SK-N-SH (cell line): ENCODE measurements around the gene OR1I1. TPM values are rescaled to one million over a fixed set of nuclear protein-coding genes. Genes with fewer than 3 reads are reported as not detected.

Experiments used
- CTCF ChIA-PET: fragments of 300-600, 350-600 bp; formaldehyde crosslinking; extraction: SDS; loops from one replicate; lab custom pipeline; 2021; lab: Yijun Ruan, JAX
- POLR2A ChIA-PET: fragments of 350-600 bp; sonication (Branson Sonifier 250); formaldehyde crosslinking; extraction: SDS; loops from one replicate; lab custom pipeline; 2020; ENCODE audit warnings: antibody characterized with exemption, inconsistent platforms; lab: Yijun Ruan, JAX
- DNase-seq: peaks from one replicate; pipeline ENCODE4 v3.0.0; 2012
- H2AFZ ChIP-seq: fragments of 200-600 bp; sonication (generic); 2 replicates; pipeline ENCODE4 v1.8.1; 2016; ENCODE audit warnings: antibody characterized with exemption, mild to moderate bottlenecking, low read depth
- H3F3A ChIP-seq: fragments of 200-600 bp; sonication (generic); replicated peaks from 2 replicates; pipeline ENCODE3; 2016; ENCODE audit warnings: antibody characterized with exemption, mild to moderate bottlenecking; ENCODE audit not compliant: insufficient read depth
- H3K27ac ChIP-seq, 2 experiments: fragments of 200-500 bp in 1 of 2; fragments of 200-600 bp in 1 of 2; sonication (Bioruptor generic) in 1 of 2; sonication (generic), shearing (Covaris generic) in 1 of 2; 2 replicates each; pipeline versions ENCODE4 v1.5.1 to v1.6.1; 2014 to 2016; ENCODE audit warnings: low read depth in 2 of 2, inconsistent platforms in 1 of 2, low read length in 1 of 2, mild to moderate bottlenecking in 1 of 2, mixed read lengths in 1 of 2
- H3K27me3 ChIP-seq: fragments of 200-600 bp; sonication (generic), shearing (Covaris generic); 2 replicates; pipeline ENCODE4 v1.6.1; 2016; ENCODE audit warnings: mixed run types; ENCODE audit not compliant: insufficient read depth
- H3K36me3 ChIP-seq, 2 experiments: fragments of 200-500 bp in 1 of 2; fragments of 200-600 bp in 1 of 2; sonication (Bioruptor generic) in 1 of 2; sonication (generic) in 1 of 2; replicated peaks in 1 of 2; 2 replicates each; pipeline versions ENCODE3 to v1.5.1; 2014 to 2016; ENCODE audit warnings: low read length in 1 of 2, mild to moderate bottlenecking in 1 of 2; ENCODE audit not compliant: insufficient read depth in 2 of 2, control insufficient read depth in 1 of 2
- H3K4me1 ChIP-seq, 2 experiments: fragments of 200-500 bp in 1 of 2; fragments of 200-600 bp in 1 of 2; sonication (Bioruptor generic) in 1 of 2; sonication (generic), shearing (Covaris generic) in 1 of 2; 2 replicates each; pipeline versions ENCODE4 v1.5.1 to v1.6.1; 2014 to 2016; ENCODE audit warnings: low read depth in 1 of 2, low read length in 1 of 2, mixed run types in 1 of 2; ENCODE audit not compliant: insufficient read depth in 2 of 2, control insufficient read depth in 1 of 2
- H3K4me2 ChIP-seq: fragments of 200-600 bp; sonication (generic), shearing (Covaris generic); 2 replicates; pipeline ENCODE4 v1.6.1; 2017; ENCODE audit warnings: mixed run types
- H3K4me3 ChIP-seq, 2 experiments: fragments of 200-500 bp in 1 of 2; fragments of 200-600 bp in 1 of 2; sonication (Bioruptor generic) in 1 of 2; sonication (generic), shearing (Covaris generic) in 1 of 2; 2 replicates each; pipeline versions ENCODE4 v1.5.1 to v1.8.1; 2014 to 2016; ENCODE audit warnings: low read depth in 2 of 2, inconsistent platforms in 1 of 2, low read length in 1 of 2, mild to moderate bottlenecking in 1 of 2, mixed read lengths in 1 of 2, moderate library complexity in 1 of 2
- H3K79me2 ChIP-seq: fragments of 200-600 bp; sonication (generic); 2 replicates; pipeline ENCODE4 v1.8.1; 2017; ENCODE audit warnings: mild to moderate bottlenecking; ENCODE audit not compliant: insufficient read depth
- H3K9ac ChIP-seq: fragments of 200-600 bp; sonication (generic); 2 replicates; pipeline ENCODE4 v1.6.1; 2017; ENCODE audit warnings: mixed run types
- H3K9me2 ChIP-seq: fragments of 200-600 bp; sonication (generic); 2 replicates; pipeline ENCODE4 v1.6.1; 2017; ENCODE audit warnings: mixed run types
- H3K9me3 ChIP-seq: fragments of 200-600 bp; sonication (generic); 2 replicates; pipeline ENCODE4 v1.6.1; 2017; ENCODE audit warnings: mixed run types, mild to moderate bottlenecking, moderate library complexity
- H4K20me1 ChIP-seq: fragments of 200-600 bp; sonication (generic); 2 replicates; pipeline ENCODE4 v1.6.1; 2017; ENCODE audit warnings: mild to moderate bottlenecking, mixed run types; ENCODE audit not compliant: insufficient read depth
- CHD2 ChIP-seq: fragments of 150-350 bp; IDR thresholded peaks from 2 replicates; pipeline ENCODE4 v1.6.1; 2018; ENCODE audit warnings: low read length; ENCODE audit not compliant: partially characterized antibody
- CTCF ChIP-seq: fragments of 200-600 bp; sonication (generic); IDR thresholded peaks from 2 replicates; pipeline ENCODE4 v1.6.1; 2017; ENCODE audit warnings: antibody characterized with exemption, mild to moderate bottlenecking, moderate library complexity
- ELF1 ChIP-seq: IDR thresholded peaks from 2 replicates; pipeline ENCODE4 v1.4.0; 2012
- EP300 ChIP-seq, 2 experiments: IDR thresholded peaks; 2 replicates each; pipeline versions ENCODE4 v1.4.0 to v1.6.1; 2012; ENCODE audit warnings: borderline replicate concordance in 1 of 2, low read depth in 1 of 2, low read length in 1 of 2
- EZH2phosphoT487 ChIP-seq: fragments of 200-600 bp; sonication (generic); IDR thresholded peaks from 2 replicates; pipeline ENCODE4 v1.6.1; 2017; ENCODE audit warnings: low read depth, mixed run types, mild to moderate bottlenecking, antibody characterized with exemption, moderate library complexity, borderline replicate concordance
- FOXJ3 ChIP-seq: sonication (generic); formaldehyde crosslinking; IDR thresholded peaks from 2 replicates; pipeline ENCODE4 v1.5.1; 2020; ENCODE audit warnings: mild to moderate bottlenecking, missing genetic modification reagents
- GATA2 ChIP-seq: sonication (generic); formaldehyde crosslinking; IDR thresholded peaks from 2 replicates; pipeline ENCODE4 v1.5.0; 2020; ENCODE audit warnings: mild to moderate bottlenecking, missing genetic modification reagents
- MEF2A ChIP-seq: IDR thresholded peaks from 2 replicates; pipeline ENCODE4 v1.4.0; 2012; ENCODE audit warnings: low read depth, borderline replicate concordance
- MXI1 ChIP-seq: IDR thresholded peaks from 2 replicates; pipeline ENCODE4 v1.6.1; 2012; ENCODE audit warnings: mild to moderate bottlenecking, low read depth, low read length, improper control_type of control experiment
- NFIC ChIP-seq: IDR thresholded peaks from 2 replicates; pipeline ENCODE4 v1.4.0; 2012; ENCODE audit warnings: borderline replicate concordance
- NRF1 ChIP-seq: IDR thresholded peaks from 2 replicates; pipeline ENCODE4 v1.6.1; 2012; ENCODE audit warnings: low read depth, mild to moderate bottlenecking, low read length
- POLR2AphosphoS5 ChIP-seq: IDR thresholded peaks from 2 replicates; pipeline ENCODE4 v1.6.1; 2012; ENCODE audit warnings: low read depth, low read length
- RAD21 ChIP-seq: IDR thresholded peaks from 2 replicates; pipeline ENCODE4 v1.6.1; 2012; ENCODE audit warnings: mild to moderate bottlenecking, low read length
- RFX5 ChIP-seq: IDR thresholded peaks from 2 replicates; pipeline ENCODE4 v1.6.1; 2012; ENCODE audit warnings: mild to moderate bottlenecking, improper control_type of control experiment, low read length
- TCF12 ChIP-seq: IDR thresholded peaks from 2 replicates; pipeline ENCODE4 v1.4.0; 2012
- USF1 ChIP-seq: IDR thresholded peaks from 2 replicates; pipeline ENCODE4 v1.4.0; 2012; ENCODE audit warnings: low read depth, borderline replicate concordance
- YY1 ChIP-seq: IDR thresholded peaks from 2 replicates; pipeline ENCODE4 v1.4.0; 2012; ENCODE audit warnings: low read depth, mild to moderate bottlenecking
- ZBTB33 ChIP-seq: IDR thresholded peaks from 2 replicates; pipeline ENCODE4 v1.4.0; 2012; ENCODE audit warnings: low read depth, borderline replicate concordance
- WGBS: methylation state at CpG from one replicate; pipeline ENCODE4 v1.1.6; 2017; ENCODE audit warnings: low lambda C conversion rate; 5-methylcytosine and 5-hydroxymethylcytosine counted together
- polyA plus RNA-seq, 3 experiments: library from polyadenylated mRNA; depleted of rRNA; stranded (reverse); fragments of >200 nt; gene quantifications; 2 replicates each; pipeline ENCODE4 v1.2.3, GENCODE V29; 2012

OR1I1 gene
- polyA plus RNA-seq, 1 of the 3 experiments (the other 2 are of a cell fraction) = not detected

DNA sequence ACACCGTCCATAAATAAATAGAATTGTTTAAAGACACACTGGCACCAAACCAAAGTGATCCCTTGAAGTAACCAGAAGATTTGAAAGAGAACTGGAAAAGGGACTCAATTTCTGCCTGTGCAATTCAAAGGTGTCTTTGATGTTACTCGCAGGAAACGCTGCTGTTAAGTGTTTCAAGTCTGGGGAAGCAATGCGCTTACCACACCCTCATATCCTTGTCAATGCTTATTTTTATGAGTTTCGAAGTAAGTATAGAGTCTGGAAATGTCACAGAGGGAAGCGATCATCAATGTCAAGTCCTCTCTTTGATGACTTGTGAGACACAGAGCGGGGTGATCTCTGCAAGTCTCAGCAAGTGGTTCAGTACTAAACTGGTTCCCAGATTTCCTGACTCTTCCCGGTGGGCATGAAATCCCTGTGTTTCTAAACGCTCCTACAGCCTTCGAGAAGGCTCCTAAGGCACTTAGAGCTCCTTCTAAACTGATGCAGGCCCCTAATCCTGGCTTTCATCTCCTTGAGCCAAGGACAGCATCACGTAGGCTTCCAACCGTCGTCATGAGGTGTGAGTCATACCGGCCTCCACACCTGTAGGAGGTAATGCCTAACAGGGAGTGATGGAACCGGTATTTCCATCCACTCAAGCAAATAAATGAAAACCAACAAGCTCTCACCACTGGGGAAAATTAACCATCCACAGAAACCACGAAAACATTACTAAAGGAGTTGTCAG is 48.0 kb downstream of the OR1I1 start (continued):
- TF ChIP-seq NRF1 = no peak
- TF ChIP-seq CTCF = no peak

GRCh38 chr19:15136234-15136954 is 54.4 kb downstream of the OR1I1 start:
- DNase-seq = no peak
- 28% methylated on average over 2 of the region's 2 CpGs for WGBS
- Histone ChIP-seq H3K36me3 (no peaks in the 10 kb centered on the region), H3K79me2 (no peaks in the 10 kb centered on the region), H3K27me3 (no peaks in the 10 kb centered on the region; the same call in none of the 2 replicates), H3F3A (no peaks in the 10 kb centered on the region), H4K20me1 (no peaks in the 10 kb centered on the region), H3K9me2 (no peaks in the 10 kb centered on the region), H3K27ac (no peak overlapping the region), H3K9me3 (no peaks in the 10 kb centered on the region), H3K4me2 (no peak overlapping the region), H2AFZ (no peak overlapping the region), H3K4me3 (no peak overlapping the region), H3K4me1 (no peaks in the 10 kb centered on the region), H3K9ac (no peak overlapping the region)
- TF ChIP-seq EP300 (IDR thresholded peaks at IDR 0.05; ENCODE audit: borderline replicate concordance in 1 of 2, low read depth in 1 of 2, low read length in 1 of 2) (no peak), USF1 (no peak), ELF1 (no peak), TCF12 (no peak), MXI1 (no peak), YY1 (no peak), POLR2AphosphoS5 (no peak), FOXJ3 (CRISPR knock-in tag) (no peak), EZH2phosphoT487 (no peak), GATA2 (CRISPR knock-in tag) (no peak), NFIC (no peak), CHD2 (no peak), RAD21 (no peak), RFX5 (no peak), MEF2A (no peak), ZBTB33 (no peak)
- ChIA-PET CTCF (interaction anchor here (1.0 to 1.3 kb wide), 2 partner anchors 10 to 419 kb away, joined by 3 to 4 read pairs; a partner anchor contains a TSS), POLR2A (no interaction called here)
